Adipose tissue (tissue), 3 donors: ENCODE results near the gene ZNF521. TPM values are rescaled to one million over a fixed set of nuclear protein-coding genes. Genes with fewer than 3 reads are reported as not detected.

Experiments used
- H3K27ac ChIP-seq: one replicate; pipeline ENCODE4 v1.5.1; 2013; ENCODE audit warnings: low read depth, low read length
- WGBS, 3 donors: extraction: QIAGEN DNeasy Blood & Tissue Kit; methylation state at CpG; one replicate each; pipeline ENCODE4 v1.1.7; 2013; 5-methylcytosine and 5-hydroxymethylcytosine counted together
- polyA plus RNA-seq, 3 donors: library from polyadenylated mRNA; stranded (reverse); fragments of 200-250 nt; gene quantifications; one replicate each; pipeline ENCODE4 v1.2.3, GENCODE V29; 2013
- donor health status: healthy with polysubstance abuse.
- donor health status: Bipolar disorder and iron deficiency.
- donor health status: healthy.

The ZNF521 gene
- polyA plus RNA-seq, 3 donors = 1.8 to 12.4 (median 11.4) TPM

DNA sequence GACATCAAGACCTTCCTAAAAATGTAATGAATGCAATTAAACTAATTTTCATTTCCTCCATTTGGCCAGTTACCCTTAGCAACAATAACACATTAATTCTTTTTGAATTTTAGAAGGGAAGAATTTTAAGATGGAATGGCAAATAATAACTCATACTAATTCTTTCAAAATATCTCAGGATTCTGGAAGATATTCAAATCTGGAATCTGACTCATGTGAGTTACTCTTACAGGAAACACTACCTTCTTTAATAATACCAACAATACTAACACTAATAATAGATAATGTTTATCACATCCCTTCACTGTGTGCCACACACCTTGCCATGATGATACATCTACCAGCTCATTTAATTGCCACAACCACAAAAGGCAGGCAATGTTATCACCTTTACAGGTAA is 46.4 kb downstream of the ZNF521 start:
- no peak overlapping the region for H3K27ac ChIP-seq

DNA sequence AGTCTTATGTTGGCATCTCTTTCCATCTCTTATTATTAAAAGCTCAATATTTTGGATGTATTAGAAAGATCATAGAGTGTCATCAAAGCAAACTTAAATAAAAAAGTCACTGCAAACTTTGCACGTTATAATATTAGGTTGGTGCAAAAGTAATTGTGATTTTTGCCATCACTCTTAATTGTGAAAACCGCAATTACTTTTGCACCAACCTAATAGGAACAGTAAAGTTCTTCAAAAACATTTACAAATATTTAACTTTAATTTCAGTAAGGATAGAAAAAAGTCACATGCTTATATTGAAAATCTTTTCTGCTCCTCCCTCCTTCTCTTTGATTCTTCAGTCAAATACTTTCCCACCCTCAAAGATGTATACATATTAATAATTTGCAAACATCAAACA is 51.5 kb downstream of the ZNF521 start:
- H3K27ac ChIP-seq = no peak overlapping the region
- WGBS, 3 donors = 72 to 97% (median 93%) methylated on average over 2 of the region's 2 CpGs

DNA sequence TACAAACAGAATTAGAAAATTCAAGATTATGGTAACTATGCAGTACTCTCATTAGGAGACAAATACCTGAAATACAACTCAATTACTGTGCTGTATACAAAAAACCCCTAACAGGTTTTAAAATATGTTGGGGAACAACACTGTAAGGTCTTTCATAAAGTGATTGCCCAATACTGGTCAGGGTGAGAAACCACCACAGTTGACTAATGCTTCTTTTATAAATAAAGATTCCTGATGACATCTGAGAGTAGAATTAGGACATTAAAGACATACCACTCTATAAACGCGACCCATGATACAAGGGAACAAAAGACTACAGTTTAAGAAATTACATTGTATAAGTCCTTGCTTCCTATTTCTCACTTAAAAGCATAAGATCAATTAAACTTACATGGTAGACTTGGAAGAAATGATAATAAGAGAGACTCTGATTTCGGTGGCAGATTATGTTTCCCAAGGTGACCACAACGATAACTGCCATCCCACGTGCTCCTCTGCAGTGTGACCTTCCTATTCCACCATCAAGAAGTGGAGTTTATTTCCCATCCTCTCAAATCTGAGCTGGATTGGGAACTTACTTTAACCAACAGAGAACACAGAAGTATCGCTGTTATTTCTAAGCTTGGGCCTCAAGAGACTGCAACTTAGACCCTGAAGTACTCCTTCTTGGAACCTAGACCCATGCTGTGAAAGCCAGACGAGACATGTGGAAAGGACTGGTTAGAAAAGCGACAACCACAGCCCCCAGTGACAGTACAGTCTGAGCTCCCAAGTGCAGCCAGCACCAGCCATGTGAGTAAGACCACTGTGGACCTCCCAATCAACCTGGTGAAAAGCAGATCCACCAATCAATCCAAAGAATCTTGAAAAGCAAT is 52.3 kb downstream of the ZNF521 start:
- no peak overlapping the region for H3K27ac ChIP-seq

DNA sequence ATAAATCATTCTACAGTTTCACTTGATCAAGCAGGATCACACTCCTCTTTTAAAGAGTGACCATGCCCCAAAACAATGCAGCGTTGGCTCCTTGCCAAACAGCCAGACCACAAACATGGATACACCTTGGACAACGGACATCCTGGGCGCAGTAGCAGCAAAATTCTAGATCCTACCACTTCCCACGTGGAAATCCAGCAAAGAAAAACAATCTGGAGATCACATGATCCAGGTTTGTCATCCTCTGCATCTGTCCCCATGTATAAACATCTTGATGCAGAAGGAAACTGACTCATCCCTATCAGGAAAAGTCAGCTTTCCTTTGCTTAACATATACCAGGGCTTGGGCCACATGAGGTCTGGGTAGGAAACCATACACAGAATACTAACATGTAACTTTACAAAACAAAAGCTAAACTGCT is 53.1 kb downstream of the ZNF521 start:
- 36 to 62% (median 39%) methylated on average over 4 of the region's 4 CpGs for WGBS, 3 donors
- H3K27ac ChIP-seq = no peak overlapping the region

More for the DNA sequence above, 52.3 kb downstream of the ZNF521 start:
- WGBS, 3 donors = 54 to 67% (median 59%) methylated on average over 8 of the region's 8 CpGs

DNA sequence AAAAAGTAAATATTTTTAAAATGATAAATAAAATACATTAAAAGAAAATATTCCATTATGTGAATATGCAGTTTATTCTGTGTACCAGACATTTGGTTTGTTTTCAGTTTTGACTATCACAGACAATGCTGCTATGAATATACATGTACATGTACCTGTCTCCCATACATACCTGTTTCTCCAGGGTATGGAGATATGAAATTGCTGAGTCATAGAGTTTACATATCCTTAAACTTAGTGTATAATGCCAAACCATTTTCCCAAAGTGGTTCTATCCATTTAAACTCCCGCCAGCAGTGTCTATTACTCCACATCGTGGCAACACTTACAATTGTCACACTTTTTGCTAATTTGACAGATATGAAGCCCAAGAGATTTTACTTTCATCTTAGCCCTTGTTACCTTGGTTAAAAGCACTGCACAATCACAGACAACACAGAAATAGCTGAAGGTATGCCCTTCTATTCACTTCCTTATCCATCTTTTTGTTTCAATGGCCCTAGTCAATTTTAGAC is 56.3 kb downstream of the ZNF521 start:
- no peak overlapping the region for H3K27ac ChIP-seq
- WGBS, 3 donors = 84 to 94% (median 90%) methylated on average over 2 of the region's 2 CpGs

DNA sequence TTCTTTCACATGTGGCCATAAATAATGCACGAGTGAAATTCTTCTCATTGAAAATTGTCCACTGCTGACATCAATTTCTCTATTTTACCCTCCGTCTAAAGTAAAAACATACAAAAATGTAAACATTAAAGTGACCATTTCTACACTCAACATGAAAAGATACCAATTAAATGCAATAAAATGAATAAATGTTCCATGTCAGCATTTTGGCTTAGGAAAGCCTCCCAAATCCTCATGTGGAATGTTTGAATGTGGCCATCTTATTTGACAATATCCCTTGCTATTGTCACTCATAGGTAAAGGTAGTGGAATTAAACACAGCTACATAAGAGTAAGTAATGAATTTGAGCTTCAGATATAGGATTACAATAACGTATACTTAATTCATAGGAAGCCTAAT is 60.8 kb downstream of the ZNF521 start:
- 75 to 96% (median 95%) methylated on average over 3 of the region's 3 CpGs for WGBS, 3 donors
- H3K27ac ChIP-seq = no peak overlapping the region

DNA sequence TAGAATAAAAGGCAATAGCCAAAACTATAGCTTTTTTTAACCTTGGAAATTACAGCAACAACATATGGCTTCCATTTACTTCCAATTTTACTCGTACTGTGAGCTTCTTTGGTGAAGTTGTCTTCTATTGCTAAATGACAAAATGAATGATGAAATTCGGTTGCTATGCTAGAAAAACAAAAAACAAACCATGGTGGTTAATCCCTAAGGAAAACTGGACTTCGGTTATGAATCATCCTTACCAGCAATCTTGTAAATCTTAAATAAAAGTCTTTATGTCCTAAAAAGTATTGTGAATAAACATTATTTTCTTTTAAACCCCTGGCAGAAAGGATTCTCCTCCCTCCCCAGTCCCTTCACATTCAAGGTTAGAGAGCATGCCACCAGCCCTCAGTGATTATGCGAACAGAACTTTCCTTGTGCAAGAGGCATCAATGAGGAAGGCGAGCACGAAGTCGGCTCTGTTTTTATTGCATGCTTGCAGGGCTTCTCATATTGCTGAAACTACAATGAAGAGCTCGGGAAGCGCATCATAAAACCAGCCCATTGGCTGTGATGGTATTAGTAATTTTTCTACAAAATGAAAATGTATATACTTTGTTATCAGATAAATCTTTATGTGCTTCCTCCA is 62.9 kb downstream of the ZNF521 start:
- WGBS, 3 donors = 35 to 45% (median 37%) methylated on average over 9 of the region's 9 CpGs
- H3K27ac ChIP-seq = peak overlapping the region; percentile 53

DNA sequence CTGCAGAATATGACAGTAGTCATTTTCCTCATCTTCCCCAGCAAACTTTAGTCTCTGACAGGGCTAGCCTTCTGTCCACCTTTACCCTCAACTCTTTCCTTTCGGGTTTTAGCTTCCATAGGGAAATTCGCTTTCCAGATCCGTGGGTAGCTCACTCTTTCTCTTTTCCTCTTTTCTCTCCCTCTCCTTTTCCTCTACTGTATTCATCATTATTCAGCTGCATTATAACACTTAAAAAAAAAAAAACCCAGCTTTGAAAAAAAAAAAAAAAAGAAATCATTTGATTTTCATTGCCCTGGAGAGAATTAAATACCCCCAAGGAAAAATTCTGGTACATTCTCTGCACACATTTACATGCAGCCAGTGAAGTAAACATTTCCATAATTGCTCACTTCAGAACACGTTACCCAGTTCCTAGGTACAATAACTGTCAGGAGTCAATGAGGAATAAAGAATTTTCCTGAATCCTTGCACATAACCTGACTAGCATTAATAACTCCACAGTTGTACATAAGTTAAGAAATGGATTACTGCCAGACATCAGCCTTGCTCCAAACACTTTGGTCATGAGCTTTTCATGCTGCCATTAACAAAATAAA is 63.5 kb downstream of the ZNF521 start:
- no peak overlapping the region for H3K27ac ChIP-seq
- 64 to 68% (median 65%) methylated on average over 4 of the region's 4 CpGs for WGBS, 3 donors

DNA sequence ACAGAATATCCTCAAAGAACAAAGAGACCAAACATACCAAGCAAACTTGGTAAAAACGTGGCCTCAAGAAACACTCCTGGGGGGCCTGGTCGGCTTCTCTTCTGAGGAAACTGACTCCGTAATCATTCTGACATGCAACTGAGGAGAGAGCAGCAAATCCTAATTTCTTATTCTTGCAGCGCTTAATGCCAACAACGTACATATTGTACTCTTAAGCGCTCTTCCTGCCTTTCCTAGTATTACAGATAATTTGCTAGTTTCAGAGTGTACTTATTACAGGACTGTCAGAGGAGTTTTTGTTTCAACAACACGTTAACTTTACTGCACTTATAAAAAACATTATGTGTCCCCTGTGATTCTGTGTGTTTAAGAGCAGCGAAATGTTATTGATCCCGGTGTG is 64.9 kb downstream of the ZNF521 start:
- 46 to 81% (median 76%) methylated on average over 9 of the region's 9 CpGs for WGBS, 3 donors
- H3K27ac ChIP-seq = no peak overlapping the region

DNA sequence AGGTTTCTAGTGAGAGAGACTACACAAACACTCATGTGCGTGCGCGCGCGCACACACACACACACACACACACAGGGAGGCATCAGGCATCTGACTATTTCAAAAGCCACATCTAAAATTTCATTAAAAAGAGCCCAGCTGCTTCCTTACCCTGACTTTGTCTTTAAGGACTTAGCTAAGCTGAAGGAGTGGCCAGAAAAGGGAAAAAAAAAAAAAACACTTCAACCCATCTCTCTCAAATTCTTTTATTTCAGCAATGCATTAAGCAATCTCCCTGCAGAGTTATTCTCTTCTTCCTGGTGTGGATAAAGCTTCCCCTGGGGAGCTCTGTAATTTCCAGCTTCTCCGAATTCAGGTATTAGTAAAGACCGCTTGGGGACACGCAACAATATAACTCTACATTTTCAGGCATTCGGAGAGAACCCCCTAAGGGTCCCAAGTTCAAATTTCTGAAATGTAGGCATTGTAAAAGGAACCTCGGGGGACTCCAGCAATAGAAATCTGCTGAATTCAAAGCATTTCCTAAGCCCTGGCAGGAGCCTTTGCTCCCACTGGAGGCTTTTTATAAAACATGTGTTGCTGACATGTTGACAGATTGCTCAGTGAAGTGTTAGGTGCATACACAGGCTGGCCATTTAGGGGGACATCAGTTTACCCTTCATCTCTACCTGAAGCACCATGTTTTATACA is 67.0 kb downstream of the ZNF521 start:
- 28 to 63% (median 31%) methylated on average over 10 of the region's 10 CpGs for WGBS, 3 donors

DNA sequence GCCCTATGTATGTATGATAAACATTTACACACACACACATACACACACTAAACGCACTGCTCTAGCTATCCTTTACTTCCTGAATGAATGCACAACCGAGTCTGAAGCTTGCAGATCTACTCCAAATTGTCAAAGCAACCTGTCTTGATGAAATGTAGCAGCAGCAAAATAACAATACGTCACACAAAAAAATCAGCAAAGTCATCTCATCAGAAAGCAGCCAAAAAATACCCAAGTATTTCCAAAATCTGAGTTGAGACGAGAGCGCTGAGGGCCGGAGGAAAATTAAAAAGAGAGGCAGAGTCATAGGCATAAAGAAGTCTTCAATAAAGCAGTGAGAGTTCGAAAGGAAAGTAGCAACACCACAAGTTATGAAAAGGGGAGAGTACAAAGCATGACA is 67.7 kb downstream of the ZNF521 start:
- no peak overlapping the region for H3K27ac ChIP-seq
- WGBS, 3 donors = 28 to 71% (median 42%) methylated on average over 7 of the region's 7 CpGs

More for the DNA sequence above, 67.0 kb downstream of the ZNF521 start:
- no peak overlapping the region for H3K27ac ChIP-seq

DNA sequence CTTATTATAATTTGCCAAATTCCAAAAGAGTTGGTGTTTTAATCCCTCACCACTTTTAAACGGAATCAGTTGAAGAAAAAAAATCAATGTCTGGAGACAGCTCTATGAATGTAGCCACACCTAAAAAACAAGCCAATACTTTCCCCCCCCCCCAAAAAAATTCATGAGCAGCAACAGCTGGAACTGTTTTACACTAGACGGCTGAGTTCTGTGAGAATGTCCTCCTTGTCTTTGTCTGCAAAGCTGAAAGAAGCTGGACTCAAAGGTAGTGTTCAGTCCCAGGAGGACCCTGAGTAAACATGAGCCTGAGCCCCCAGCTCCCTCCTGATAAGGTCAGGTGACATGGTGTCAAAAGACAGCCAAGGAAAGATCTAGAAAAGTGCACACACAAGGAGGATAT is 68.2 kb downstream of the ZNF521 start:
- WGBS, 3 donors = 37 to 52% (median 44%) methylated on average over 2 of the region's 2 CpGs
- H3K27ac ChIP-seq = no peak overlapping the region

DNA sequence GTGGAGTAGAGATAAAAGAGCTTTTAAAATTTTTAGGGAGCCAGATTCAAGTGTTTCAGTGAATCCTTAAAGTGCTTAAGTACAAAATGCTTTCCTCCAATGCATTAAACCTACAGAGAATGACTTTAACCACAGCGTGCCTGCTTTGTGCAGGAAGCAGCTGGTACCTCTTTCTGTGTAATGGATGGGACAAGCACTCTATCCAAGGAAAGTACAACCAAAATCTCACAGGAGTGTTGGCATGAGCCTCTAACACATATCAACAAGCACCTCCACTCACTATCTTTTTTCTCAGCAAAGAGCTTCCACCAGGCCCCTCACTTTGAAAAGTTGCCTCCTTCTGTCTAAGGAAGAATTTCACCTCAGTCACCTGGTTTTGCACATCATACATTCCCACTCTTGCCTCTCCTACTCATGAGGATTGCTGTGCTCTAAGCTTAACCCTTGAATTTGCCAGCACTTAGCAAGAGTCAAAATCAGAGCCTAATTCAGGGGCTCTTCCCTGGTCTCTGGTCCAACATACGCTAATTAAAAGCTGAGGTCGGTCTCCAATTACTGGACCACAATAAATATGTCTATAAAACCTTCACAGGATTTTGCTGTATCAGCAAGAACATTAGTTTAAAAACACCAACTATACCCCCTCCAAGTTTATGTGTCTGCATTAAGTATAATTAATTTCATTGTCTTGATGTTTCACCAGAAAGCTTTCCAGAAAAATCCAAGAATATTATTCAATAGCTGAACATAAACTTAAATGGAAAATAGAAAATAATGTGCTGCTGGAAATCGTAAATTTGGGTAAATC is 68.9 kb downstream of the ZNF521 start:
- WGBS, 3 donors = 69 to 72% (median 70%) methylated on average over 4 of the region's 4 CpGs

DNA sequence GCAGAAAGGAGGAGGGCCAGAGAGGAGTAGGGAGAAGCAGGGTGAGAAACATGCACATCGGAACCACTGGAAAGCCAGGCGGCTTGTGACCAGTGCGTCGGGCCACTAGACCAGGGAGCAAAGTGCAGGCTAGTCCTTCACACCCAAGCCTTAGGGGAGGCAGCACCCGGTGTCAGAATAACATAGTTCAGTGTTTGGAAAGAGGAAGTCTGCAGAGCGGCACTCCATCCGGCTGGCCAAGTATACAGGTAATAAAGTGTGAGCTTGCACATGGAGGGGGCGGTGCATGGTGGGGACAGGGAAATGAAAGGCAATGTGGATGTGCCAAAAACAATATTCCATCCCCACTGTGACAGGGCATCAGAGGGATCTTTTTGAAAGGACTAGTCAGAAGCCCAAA is 69.7 kb downstream of the ZNF521 start:
- H3K27ac ChIP-seq = no peak overlapping the region
- WGBS, 3 donors = 36 to 79% (median 39%) methylated on average over 8 of the region's 8 CpGs

More for the DNA sequence above, 68.9 kb downstream of the ZNF521 start:
- no peak overlapping the region for H3K27ac ChIP-seq

DNA sequence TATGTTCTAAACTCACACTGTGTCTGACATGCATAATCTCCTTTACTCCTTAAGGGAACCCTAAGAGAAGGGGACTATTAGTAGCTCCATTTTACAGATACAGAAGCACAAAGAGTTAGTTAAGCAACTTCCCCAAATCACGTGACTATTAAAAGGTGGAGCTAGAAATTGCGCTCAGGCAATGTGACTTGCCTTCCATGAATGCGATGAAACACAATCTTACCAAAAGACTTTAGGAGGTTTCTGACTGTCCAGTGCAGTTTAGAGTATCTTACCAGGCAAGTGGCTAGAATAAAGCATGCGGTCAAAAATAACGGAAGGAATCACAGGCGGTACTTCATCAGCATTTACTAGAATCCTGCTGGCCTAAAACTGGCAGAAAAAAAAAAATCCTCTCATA is 70.4 kb downstream of the ZNF521 start:
- H3K27ac ChIP-seq = no peak overlapping the region
- 68 to 88% (median 69%) methylated on average over 6 of the region's 6 CpGs for WGBS, 3 donors

DNA sequence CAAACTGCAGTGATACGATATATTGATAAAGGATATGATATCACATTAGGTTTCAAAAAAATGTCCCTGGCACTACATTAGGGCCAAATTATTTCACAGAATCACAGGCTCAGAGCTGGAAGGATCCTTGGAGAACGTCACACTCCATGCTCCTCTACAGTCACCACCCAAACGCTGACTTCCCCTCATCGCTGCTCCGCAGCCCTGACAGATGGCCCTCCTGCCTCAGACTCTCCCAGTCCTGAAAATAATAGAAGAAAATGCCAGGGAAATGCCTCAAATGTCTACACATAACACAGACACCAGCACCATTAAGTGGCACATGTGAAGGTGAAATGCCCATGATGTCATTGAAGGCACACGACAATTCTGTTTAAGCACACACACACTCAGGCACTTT is 72.0 kb downstream of the ZNF521 start:
- H3K27ac ChIP-seq = no peak overlapping the region
- 69 to 81% (median 73%) methylated on average over 6 of the region's 6 CpGs for WGBS, 3 donors

DNA sequence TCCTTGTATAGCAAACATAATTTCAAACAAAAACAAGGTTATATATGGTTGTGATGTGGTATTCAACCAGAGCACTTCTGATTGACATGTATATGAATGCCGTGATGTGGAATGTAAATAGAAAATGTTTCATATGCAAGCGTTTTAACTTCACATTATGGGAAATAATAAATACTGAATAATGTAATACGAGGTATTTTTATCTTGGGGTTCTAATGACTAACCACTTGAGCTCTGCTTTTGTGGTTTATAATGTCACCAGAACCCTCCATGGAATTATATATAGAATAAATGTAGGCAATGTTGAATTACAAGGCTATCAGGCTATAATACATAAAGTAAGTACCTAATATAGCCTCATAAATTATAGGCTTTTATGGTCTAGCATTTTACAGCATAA is 72.4 kb downstream of the ZNF521 start:
- 65 to 76% (median 70%) methylated on average over 3 of the region's 3 CpGs for WGBS, 3 donors
- H3K27ac ChIP-seq = no peak overlapping the region

DNA sequence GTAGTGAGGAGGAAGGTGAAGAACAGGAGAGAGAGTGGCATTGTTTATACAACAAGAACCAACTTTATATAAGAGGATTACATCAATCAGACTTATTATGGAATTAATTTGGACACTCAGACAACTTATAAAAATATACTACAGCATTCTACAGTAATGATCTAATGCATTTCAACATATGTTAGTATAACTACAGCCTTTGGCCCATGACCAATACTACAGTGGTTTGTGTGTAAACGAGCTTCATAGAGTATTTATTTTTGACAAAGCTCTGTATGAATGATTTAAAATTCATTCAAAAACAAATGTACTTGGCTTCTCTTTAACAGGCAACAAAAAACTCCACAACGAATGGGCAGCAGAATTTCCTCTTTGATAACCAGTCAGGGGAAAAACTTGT is 72.8 kb downstream of the ZNF521 start:
- no peak overlapping the region for H3K27ac ChIP-seq
- 30 to 51% (median 48%) methylated on average over 2 of the region's 2 CpGs for WGBS, 3 donors
